Upper lobe of left lung (tissue), 6 donors: ENCODE data around the gene ZSCAN21. TPM values are rescaled to one million over a fixed set of nuclear protein-coding genes. Genes with fewer than 3 reads are reported as not detected.
A peak's percentile ranks its signal among the peaks of the same experiment; 100 is the strongest.

Experiments used
- ATAC-seq, 2 donors: fragments of 200-7000 bp; cut with Tn5 transposase; one replicate each; pipeline ENCODE4 v1.9.1; 2022; ENCODE audit warnings: mild to moderate bottlenecking in 2 of 2, moderate library complexity in 2 of 2; ENCODE audit not compliant: low FRiP score in 2 of 2
- DNase-seq, 2 donors: peaks; one replicate each; pipeline ENCODE4 v3.0.0-alpha.2; 2019 to 2020
- H3K27ac ChIP-seq, 4 donors: fragments of 200-600 bp; sonication (generic); one replicate each; pipeline ENCODE4 v1.5.1; 2016 to 2019
- H3K27me3 ChIP-seq, 4 donors: fragments of 200-600 bp; sonication (generic); one replicate each; pipeline ENCODE4 v1.5.1; 2017 to 2019
- H3K36me3 ChIP-seq, 4 donors: fragments of 200-600 bp; sonication (generic); one replicate each; pipeline ENCODE4 v1.5.1; 2016 to 2019
- H3K4me1 ChIP-seq, 4 donors: fragments of 200-600 bp; sonication (generic); one replicate each; pipeline ENCODE4 v1.5.1; 2018 to 2019
- H3K4me3 ChIP-seq, 4 donors: fragments of 200-600 bp; sonication (generic); one replicate each; pipeline ENCODE4 v1.5.1; 2017 to 2019; ENCODE audit warnings: mild to moderate bottlenecking in 2 of 4, moderate library complexity in 1 of 4
- H3K9me3 ChIP-seq, 4 donors: fragments of 200-600 bp; sonication (generic); one replicate each; pipeline ENCODE4 v1.5.1; 2018 to 2019
- EP300 ChIP-seq, 4 donors: sonication (generic); formaldehyde crosslinking; IDR thresholded peaks; one replicate each; pipeline ENCODE4 v1.5.1; 2017; ENCODE audit warnings: antibody characterized with exemption in 4 of 4, control low read depth in 2 of 4
- POLR2A ChIP-seq, 4 donors: fragments of 450-650 bp; IDR thresholded peaks; one replicate each; pipeline ENCODE4 v1.5.1; 2016 to 2017; ENCODE audit warnings: antibody characterized with exemption in 4 of 4, mild to moderate bottlenecking in 2 of 4
- POLR2AphosphoS5 ChIP-seq, 2 donors: sonication (generic); formaldehyde crosslinking; IDR thresholded peaks; one replicate each; pipeline ENCODE4 v1.5.1; 2017; ENCODE audit warnings: antibody characterized with exemption in 2 of 2
- WGBS, 2 donors: methylation state at CpG; one replicate each; pipeline ENCODE4 v1.1.5; 2017 to 2018; 5-methylcytosine and 5-hydroxymethylcytosine counted together
- total RNA-seq, 6 donors: library from RNA; depleted of rRNA in 4 of 6; stranded (reverse); fragments of >200 nt in 4 of 6; gene quantifications; one replicate each; pipeline versions ENCODE4 v1.1.0 to v1.2.1, GENCODE V29; 2016 to 2021
- TF ChIP-seq, protein P1 (sequence below), 6 experiments: fragments of 450-650 bp in 4 of 6; fragments of 200-600 bp in 2 of 6; sonication (generic) in 2 of 6; IDR thresholded peaks; one replicate each; pipeline ENCODE4 v1.5.1; 2016 to 2019; ENCODE audit warnings: antibody characterized with exemption in 6 of 6
- donor health status: DM: no; HTN: no; CAD: no; lungs with moderate emphysema.
- donor health status: DM: no; HTN: yes; CAD: no; lungs with severe emphysema.

The ZSCAN21 gene
- total RNA-seq, 6 donors from 2014 or later = 8.6 to 17.8 (median 10.8) TPM

DNA sequence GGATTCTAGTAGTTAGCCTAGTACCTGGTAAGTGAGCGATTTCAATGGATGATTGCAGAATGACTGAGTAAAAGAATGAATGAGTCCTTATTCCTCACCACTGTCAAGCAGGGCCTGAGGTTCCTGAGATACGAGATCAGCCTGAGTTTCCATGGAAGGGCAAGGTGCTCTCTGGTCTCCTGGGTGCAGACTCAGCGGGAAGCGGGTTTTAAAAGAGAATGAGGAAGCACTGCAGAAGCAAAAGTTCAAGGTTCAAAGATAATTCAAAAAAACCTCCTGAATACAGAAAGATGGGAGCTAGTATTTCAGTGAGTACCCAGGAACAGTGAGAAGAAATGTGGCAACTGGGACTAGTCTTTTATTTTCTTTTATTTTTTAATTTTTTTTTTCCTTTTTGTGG lies 27.6 kb downstream of the ZSCAN21 start:
- Histone ChIP-seq H3K4me3 (no peak overlapping the region), H3K27me3 (no peaks in the 10 kb centered on the region), H3K4me1 (peaks cover 12 to 32% (median 18%) of the 10 kb centered on the region in 4 donors), H3K9me3 (peaks cover 1 to 8% (median 6%) of the 10 kb centered on the region in 4 donors), H3K36me3 (peaks cover 40 to 76% (median 54%) of the 10 kb centered on the region in 4 donors), H3K27ac (no peak overlapping the region)
- 96 to 99% methylated on average over 4 of the region's 4 CpGs for WGBS, 2 donors
- ATAC-seq (no peak), DNase-seq (no peak)
- TF ChIP-seq POLR2A (IDR thresholded peaks at IDR 0.05) (no peak), EP300 (IDR thresholded peaks at IDR 0.05) (no peak), POLR2AphosphoS5 (IDR thresholded peaks at IDR 0.05) (no peak)
- TF ChIP-seq, protein P1, sequence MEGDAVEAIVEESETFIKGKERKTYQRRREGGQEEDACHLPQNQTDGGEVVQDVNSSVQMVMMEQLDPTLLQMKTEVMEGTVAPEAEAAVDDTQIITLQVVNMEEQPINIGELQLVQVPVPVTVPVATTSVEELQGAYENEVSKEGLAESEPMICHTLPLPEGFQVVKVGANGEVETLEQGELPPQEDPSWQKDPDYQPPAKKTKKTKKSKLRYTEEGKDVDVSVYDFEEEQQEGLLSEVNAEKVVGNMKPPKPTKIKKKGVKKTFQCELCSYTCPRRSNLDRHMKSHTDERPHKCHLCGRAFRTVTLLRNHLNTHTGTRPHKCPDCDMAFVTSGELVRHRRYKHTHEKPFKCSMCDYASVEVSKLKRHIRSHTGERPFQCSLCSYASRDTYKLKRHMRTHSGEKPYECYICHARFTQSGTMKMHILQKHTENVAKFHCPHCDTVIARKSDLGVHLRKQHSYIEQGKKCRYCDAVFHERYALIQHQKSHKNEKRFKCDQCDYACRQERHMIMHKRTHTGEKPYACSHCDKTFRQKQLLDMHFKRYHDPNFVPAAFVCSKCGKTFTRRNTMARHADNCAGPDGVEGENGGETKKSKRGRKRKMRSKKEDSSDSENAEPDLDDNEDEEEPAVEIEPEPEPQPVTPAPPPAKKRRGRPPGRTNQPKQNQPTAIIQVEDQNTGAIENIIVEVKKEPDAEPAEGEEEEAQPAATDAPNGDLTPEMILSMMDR (IDR thresholded peaks at IDR 0.05) = no peak

DNA sequence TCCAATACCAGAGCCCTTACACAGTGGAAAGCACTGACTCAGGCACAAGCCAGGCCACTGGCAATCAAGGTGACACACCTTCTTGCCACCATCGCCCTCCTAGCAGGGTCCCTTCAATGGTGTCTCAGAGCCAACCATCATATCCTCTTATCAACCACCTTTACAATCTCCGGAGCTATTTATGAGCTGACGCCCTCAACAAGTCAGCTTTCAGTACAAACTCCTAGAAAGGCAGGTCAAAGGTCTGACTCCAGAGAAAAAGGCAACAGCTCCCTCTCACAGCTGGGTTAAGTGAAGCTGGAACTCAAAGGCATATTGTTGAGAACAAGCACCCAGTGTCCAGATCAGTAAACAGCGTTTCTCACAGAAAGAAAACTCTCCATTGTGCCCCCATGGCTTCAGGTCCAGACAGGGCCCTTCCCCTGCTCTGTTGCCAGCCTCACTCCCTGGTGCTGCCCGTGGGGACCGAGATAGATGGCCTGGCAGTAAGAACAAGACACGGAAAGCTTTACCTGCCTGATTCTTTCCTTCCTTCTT lies 29.5 kb downstream of the ZSCAN21 start:
- no peak for DNase-seq
- no peak for ATAC-seq
- no peak overlapping the region for H3K27ac ChIP-seq
- no peaks in the 10 kb centered on the region for H3K27me3 ChIP-seq
- 77 to 84% methylated on average over 7 of the region's 7 CpGs for WGBS, 2 donors
- peaks cover 19 to 39% (median 24%) of the 10 kb centered on the region in 4 donors for H3K4me1 ChIP-seq
- no peaks in the 10 kb centered on the region for H3K9me3 ChIP-seq
- no peak overlapping the region for H3K4me3 ChIP-seq
- TF ChIP-seq POLR2A (IDR thresholded peaks at IDR 0.05) (no peak), POLR2AphosphoS5 (IDR thresholded peaks at IDR 0.05) (no peak), EP300 (IDR thresholded peaks at IDR 0.05) (no peak)
- peaks cover 21 to 57% (median 35%) of the 10 kb centered on the region in 4 donors for H3K36me3 ChIP-seq

DNA sequence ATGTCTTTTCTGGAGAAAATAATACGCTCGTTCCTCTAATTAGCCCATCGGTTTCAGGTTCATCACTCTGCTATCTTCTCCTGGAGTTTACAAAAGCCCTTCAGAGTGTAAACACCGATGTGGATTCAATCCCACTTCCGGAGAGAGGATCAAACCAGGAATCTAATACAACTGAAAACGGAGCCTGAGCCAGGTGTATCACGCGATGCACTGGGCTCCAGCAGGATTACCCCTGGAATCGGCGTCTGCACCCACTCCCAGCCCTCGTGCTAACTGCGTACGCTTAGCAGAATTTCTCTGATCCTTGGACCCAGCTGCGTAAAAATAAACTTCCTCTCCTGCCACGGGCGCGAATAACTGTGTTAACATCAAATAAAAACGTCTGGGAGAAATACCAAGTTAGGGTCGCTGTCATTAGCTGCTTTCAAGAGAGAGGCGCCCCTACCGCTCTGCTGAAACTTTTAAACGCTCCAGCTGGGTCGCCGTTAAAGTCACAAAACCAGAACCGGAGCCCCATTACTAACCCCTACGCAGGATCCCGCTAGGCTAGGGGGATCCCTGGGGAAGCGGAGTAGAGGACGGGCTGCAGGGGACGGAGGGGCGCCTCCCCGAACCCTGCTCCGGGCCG lies 31.4 kb downstream of the ZSCAN21 start:
- DNase-seq = no peak
- no peak for TF ChIP-seq POLR2AphosphoS5 (IDR thresholded peaks at IDR 0.05)
- TF ChIP-seq, protein P1 (IDR thresholded peaks at IDR 0.05) = no peak
- TF ChIP-seq POLR2A (IDR thresholded peaks at IDR 0.05) = no peak
- TF ChIP-seq EP300 (IDR thresholded peaks at IDR 0.05) = no peak
- peaks cover 9 to 38% (median 16%) of the 10 kb centered on the region in 4 donors for H3K36me3 ChIP-seq
- no peaks in the 10 kb centered on the region for H3K9me3 ChIP-seq
- peaks cover 19 to 39% (median 24%) of the 10 kb centered on the region in 4 donors for H3K4me1 ChIP-seq
- WGBS, 2 donors = 1 to 2% methylated on average over 19 to 28 of the region's 34 CpGs
- no peaks in the 10 kb centered on the region for H3K27me3 ChIP-seq
- H3K4me3 ChIP-seq = peak overlapping the region; percentile 59 to 87 (median 82)
- ATAC-seq = peak in 1 of 2 donors; percentile 39
- H3K27ac ChIP-seq = peak overlapping the region; percentile 84 to 94 (median 88)

DNA sequence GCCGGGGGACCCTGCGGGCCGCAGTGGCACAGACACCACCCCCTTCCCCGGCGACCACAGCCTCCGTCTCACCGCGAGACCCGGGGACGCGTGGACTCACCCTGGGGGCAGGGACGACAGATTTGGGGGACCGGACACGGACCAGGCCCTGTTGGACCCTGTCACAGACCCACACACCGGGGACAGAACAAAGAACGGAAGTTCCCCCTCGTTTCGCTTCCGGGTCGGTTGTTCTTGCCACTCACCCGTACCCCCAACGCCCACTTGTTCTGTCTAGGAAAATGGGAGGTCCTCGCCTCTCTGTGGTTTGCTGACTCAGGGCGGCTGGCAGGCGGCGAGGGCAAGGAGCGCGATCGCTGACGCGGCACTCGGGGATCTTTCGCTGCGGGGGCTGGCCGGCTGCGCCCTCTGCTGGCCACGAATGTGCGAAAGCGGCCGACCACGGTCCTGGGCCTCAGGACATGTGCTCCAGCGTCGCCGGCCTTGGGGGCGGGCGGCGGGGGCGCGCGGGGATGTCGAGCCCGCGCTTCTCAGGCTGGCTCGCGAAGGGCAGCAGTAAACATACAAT lies 32.0 kb downstream of the ZSCAN21 start, which contains the start of gene ZNF3:
TSS of gene ZNF3 (minus strand) at position 189 of the 568 bp plus-strand sequence. CDS start 4,366 bp downstream, outside the sequence.
- peak within 1 kb of the TSS; percentile 59 to 87 (median 82) for H3K4me3 ChIP-seq
- H3K4me1 ChIP-seq = peaks cover 19 to 39% (median 24%) of the 10 kb centered on the region in 4 donors
- TF ChIP-seq EP300 (IDR thresholded peaks at IDR 0.05) (peak in 2 of 4 donors; percentile 10 to 76), POLR2A (IDR thresholded peaks at IDR 0.05) (peak in 3 of 4 donors; percentile 72 to 77 (median 73)), POLR2AphosphoS5 (IDR thresholded peaks at IDR 0.05) (peak; percentile 87 to 93)
- TF ChIP-seq, protein P1 (IDR thresholded peaks at IDR 0.05) = peak; percentile 84 to 98 (median 97)
- H3K9me3 ChIP-seq = no peaks in the 10 kb centered on the region
- DNase-seq = peak; percentile 99
- H3K27me3 ChIP-seq = no peaks in the 10 kb centered on the region
- H3K36me3 ChIP-seq = peaks cover 3 to 32% (median 10%) of the 10 kb centered on the region in 4 donors
- 2% methylated on average over 16 to 30 of the region's 55 CpGs for WGBS, 2 donors
- peak within 1 kb of the TSS; percentile 84 to 94 (median 88) for H3K27ac ChIP-seq
- peak; percentile 98 for ATAC-seq

DNA sequence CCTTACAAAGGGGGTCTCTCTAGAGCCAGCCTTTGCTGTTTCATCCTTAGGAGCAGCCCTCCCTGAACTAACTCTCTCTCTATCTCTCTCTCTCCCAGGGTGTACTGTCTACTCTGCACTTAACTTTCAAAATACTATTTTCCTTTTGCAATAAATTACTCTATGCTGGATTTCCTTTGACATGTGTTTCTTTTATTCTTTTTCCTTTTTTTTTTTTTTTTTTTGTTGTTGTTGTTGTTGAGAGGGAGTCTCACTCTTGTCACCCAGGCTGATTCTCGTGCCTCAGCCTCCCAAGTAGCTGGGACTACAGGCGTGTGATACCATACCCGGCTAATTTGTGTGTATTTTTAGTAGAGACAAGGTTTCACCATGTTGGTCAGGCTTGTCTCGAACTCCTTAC lies 33.4 kb downstream of the ZSCAN21 start:
- TF ChIP-seq POLR2AphosphoS5 (IDR thresholded peaks at IDR 0.05) = no peak
- TF ChIP-seq, protein P1 (IDR thresholded peaks at IDR 0.05) = no peak
- Histone ChIP-seq H3K9me3 (no peaks in the 10 kb centered on the region), H3K4me3 (peak overlapping the region in 1 of 4 donors; percentile 80), H3K27me3 (no peaks in the 10 kb centered on the region), H3K36me3 (peaks cover 0 to 20% (median 3%) of the 10 kb centered on the region in 4 donors), H3K4me1 (peaks cover 20 to 41% (median 25%) of the 10 kb centered on the region in 4 donors), H3K27ac (peak overlapping the region in 1 of 4 donors; percentile 43)
- WGBS, 2 donors = 57 to 62% methylated on average over 4 of the region's 4 CpGs
- DNase-seq (no peak), ATAC-seq (no peak)
